IMR-90 (cell line): Measurements from ENCODE around the gene SLC35E3. TPM values are rescaled to one million over a fixed set of nuclear protein-coding genes. Genes with fewer than 3 reads are reported as not detected.

Experiments
- ATAC-seq: fragments of 200-7000 bp; cut with Tn5 transposase; 2 replicates; pipeline ENCODE4 v1.9.1; 2020; ENCODE audit warnings: low read depth, mild to moderate bottlenecking, moderate library complexity
- BruUV-seq: library from RNA; stranded (reverse); fragments of 400-500 nt; replicated peaks from 2 replicates; lab custom pipeline; 2021; lab: Mats Ljungman, UMichigan
- CTCF ChIA-PET: fragments of 300-600 bp; formaldehyde crosslinking; extraction: SDS; loops from one replicate; lab custom pipeline; 2021; ENCODE audit warnings: antibody characterized with exemption; lab: Yijun Ruan, JAX
- POLR2A ChIA-PET: fragments of 300-600 bp; sonication (Branson Sonifier 250); formaldehyde crosslinking; loops from one replicate; lab custom pipeline; 2022; ENCODE audit warnings: antibody characterized with exemption; ENCODE audit not compliant: unreplicated experiment; lab: Charles Lee
- DNase-seq: peaks from one replicate; pipeline ENCODE4 v3.0.0; 2013
- H2AFZ ChIP-seq: replicated peaks from 2 replicates; pipeline ENCODE3; 2013; ENCODE audit warnings: low read length, mild to moderate bottlenecking; ENCODE audit not compliant: poor library complexity
- H2AK5ac ChIP-seq: 2 replicates; pipeline ENCODE4 v1.6.1; 2013; ENCODE audit warnings: low read depth, low read length, inconsistent platforms
- H2AK9ac ChIP-seq: replicated peaks from 2 replicates; pipeline ENCODE3; 2013; ENCODE audit warnings: mild to moderate bottlenecking, low read depth, low read length, moderate library complexity; ENCODE audit not compliant: poor library complexity
- H2BK120ac ChIP-seq: 2 replicates; pipeline ENCODE4 v1.6.1; 2013; ENCODE audit warnings: low read depth, low read length, inconsistent platforms
- H2BK15ac ChIP-seq: 3 replicates; pipeline ENCODE4 v1.6.1; 2013; ENCODE audit warnings: low read depth, low read length, inconsistent platforms
- H2BK20ac ChIP-seq: 2 replicates; pipeline ENCODE4 v1.6.1; 2013; ENCODE audit warnings: low read depth, mild to moderate bottlenecking, inconsistent platforms, low read length, moderate library complexity
- H2BK5ac ChIP-seq: 2 replicates; pipeline ENCODE4 v1.6.1; 2013; ENCODE audit warnings: mild to moderate bottlenecking, low read depth, low read length, inconsistent platforms; ENCODE audit not compliant: poor library complexity, severe bottlenecking
- H3K14ac ChIP-seq: replicated peaks from 2 replicates; pipeline ENCODE4 v1.6.1; 2013; ENCODE audit warnings: low read depth, low read length, inconsistent platforms
- H3K18ac ChIP-seq: 2 replicates; pipeline ENCODE4 v1.6.1; 2013; ENCODE audit warnings: low read depth, low read length, control low read depth
- H3K23ac ChIP-seq: 2 replicates; pipeline ENCODE4 v1.6.1; 2013; ENCODE audit warnings: low read depth, low read length, inconsistent platforms
- H3K27ac ChIP-seq: 2 replicates; pipeline ENCODE4 v1.5.1; 2013; ENCODE audit warnings: mild to moderate bottlenecking, control low read depth, low read length; ENCODE audit not compliant: insufficient read depth
- H3K27me3 ChIP-seq: 2 replicates; pipeline ENCODE4 v1.6.1; 2013; ENCODE audit warnings: low read length; ENCODE audit not compliant: control insufficient read depth, insufficient read depth
- H3K36me3 ChIP-seq: 2 replicates; pipeline ENCODE4 v1.6.1; 2013; ENCODE audit warnings: low read length, mixed read lengths; ENCODE audit not compliant: control insufficient read depth, insufficient read depth
- H3K4ac ChIP-seq: 2 replicates; pipeline ENCODE4 v1.6.1; 2013; ENCODE audit warnings: low read depth, low read length, inconsistent platforms
- H3K4me1 ChIP-seq: 2 replicates; pipeline ENCODE4 v1.6.1; 2013; ENCODE audit warnings: low read length, mixed read lengths; ENCODE audit not compliant: control insufficient read depth, insufficient read depth
- H3K4me2 ChIP-seq: 2 replicates; pipeline ENCODE4 v1.6.1; 2013; ENCODE audit warnings: low read depth, mild to moderate bottlenecking, control low read depth, low read length, moderate library complexity
- H3K4me3 ChIP-seq: 2 replicates; pipeline ENCODE4 v1.5.1; 2013; ENCODE audit warnings: low read depth, mild to moderate bottlenecking, control low read depth, low read length, moderate library complexity; ENCODE audit not compliant: insufficient read depth
- H3K56ac ChIP-seq: 2 replicates; pipeline ENCODE4 v1.6.1; 2013; ENCODE audit warnings: low read length, inconsistent platforms; ENCODE audit not compliant: insufficient read depth; ENCODE audit errors: extremely low read depth
- H3K79me1 ChIP-seq, 2 experiments: 2 replicates each; pipeline ENCODE4 v1.6.1; 2013; ENCODE audit warnings: low read length in 2 of 2, inconsistent platforms in 1 of 2, low read depth in 1 of 2
- H3K9ac ChIP-seq: 2 replicates; pipeline ENCODE4 v1.6.1; 2013; ENCODE audit warnings: low read depth, low read length, control low read depth
- H3K9me1 ChIP-seq: 2 replicates; pipeline ENCODE4 v1.6.1; 2013; ENCODE audit warnings: low read length, inconsistent platforms; ENCODE audit not compliant: insufficient read depth
- H3K9me3 ChIP-seq: 2 replicates; pipeline ENCODE4 v1.6.1; 2013; ENCODE audit warnings: low read length; ENCODE audit not compliant: control insufficient read depth, insufficient read depth
- H4K20me1 ChIP-seq: 2 replicates; pipeline ENCODE4 v1.6.1; 2013; ENCODE audit warnings: low read length, inconsistent platforms; ENCODE audit not compliant: insufficient read depth
- H4K5ac ChIP-seq: 2 replicates; pipeline ENCODE4 v1.6.1; 2013; ENCODE audit warnings: mild to moderate bottlenecking, low read depth, low read length, control low read depth
- H4K8ac ChIP-seq, 2 experiments: 2 replicates each; pipeline ENCODE4 v1.6.1; 2013; ENCODE audit warnings: low read depth in 2 of 2, low read length in 2 of 2, control low read depth in 1 of 2, inconsistent platforms in 1 of 2
- H4K91ac ChIP-seq: 2 replicates; pipeline ENCODE4 v1.6.1; 2013; ENCODE audit warnings: low read depth, low read length, inconsistent platforms; ENCODE audit not compliant: insufficient read depth
- CEBPB ChIP-seq: IDR thresholded peaks from 2 replicates; pipeline ENCODE4 v1.6.1; 2012; ENCODE audit warnings: low read depth, low read length, improper control_type of control experiment
- FOS ChIP-seq: fragments of 150-350 bp; IDR thresholded peaks from 2 replicates; pipeline ENCODE4 v1.6.1; 2016; ENCODE audit warnings: low read depth, low read length
- NFE2L2 ChIP-seq: fragments of 150-350 bp; IDR thresholded peaks from 2 replicates; pipeline ENCODE4 v1.6.1; 2016; ENCODE audit warnings: low read depth, mild to moderate bottlenecking, low read length
- POLR2A ChIP-seq: IDR thresholded peaks from 2 replicates; pipeline ENCODE4 v1.6.1; 2012; ENCODE audit warnings: mild to moderate bottlenecking, low read depth, low read length
- RAD21 ChIP-seq: IDR thresholded peaks from 2 replicates; pipeline ENCODE4 v1.6.1; 2012; ENCODE audit warnings: low read length, improper control_type of control experiment
- RCOR1 ChIP-seq: IDR thresholded peaks from 2 replicates; pipeline ENCODE4 v1.6.1; 2012; ENCODE audit warnings: mild to moderate bottlenecking, low read length, improper control_type of control experiment; ENCODE audit not compliant: insufficient replicate concordance
- RFX5 ChIP-seq: IDR thresholded peaks from 2 replicates; pipeline ENCODE4 v1.8.0; 2012; ENCODE audit warnings: low read depth, mild to moderate bottlenecking, low read length, moderate library complexity
- SMC3 ChIP-seq: fragments of 150-350 bp; IDR thresholded peaks from 2 replicates; pipeline ENCODE4 v1.6.1; 2016; ENCODE audit warnings: low read depth, mild to moderate bottlenecking, antibody characterized with exemption, low read length, moderate library complexity
- USF2 ChIP-seq: fragments of 150-350 bp; IDR thresholded peaks from 2 replicates; pipeline ENCODE4 v1.6.1; 2017; ENCODE audit warnings: mild to moderate bottlenecking, antibody characterized with exemption, low read length, low read depth
- dilution Hi-C: fragments of 300-500 bp; cut with HindIII; formaldehyde crosslinking; loops from one replicate; pipeline ENCODE4 v1.14.3; 2018; ENCODE audit warnings: low sequenced_read_pairs; ENCODE audit not compliant: unreplicated experiment
- in situ Hi-C: fragments of 300-500 bp; cut with MboI; formaldehyde crosslinking; loops from 3 replicates; pipeline ENCODE4 v1.14.3; 2019; ENCODE audit warnings: low sequenced_read_pairs, inconsistent platforms, mixed read lengths
- intact Hi-C: fragments of 100-400 bp; cut with micrococcal nuclease; formaldehyde crosslinking; loops from 2 replicates; pipeline ENCODE4 v1.10.0; 2022
- polyA plus RNA-seq, 3 experiments: library from polyadenylated mRNA; depleted of rRNA; stranded (reverse); fragments of >200 nt; gene quantifications; 2 replicates each; pipeline ENCODE4 v1.2.3, GENCODE V29; 2012; ENCODE audit warnings: low replicate concordance in 1 of 3
- total RNA-seq: library from RNA; depleted of rRNA; stranded (reverse); fragments of >200 nt; gene quantifications from 2 replicates; pipeline ENCODE4 v1.2.3, GENCODE V29; 2012

SLC35E3 gene
- total and polyA plus RNA-seq, 2 of the 4 experiments (the other 2 are of a cell fraction): 3.6 to 5.1 TPM

- TF ChIP-seq NFE2L2: no peak
- no peak for TF ChIP-seq CEBPB
- no peak for TF ChIP-seq SMC3
- no peak for TF ChIP-seq RCOR1
- no peak for TF ChIP-seq USF2
- no peak for TF ChIP-seq RAD21
- no peak for TF ChIP-seq FOS
- TF ChIP-seq RFX5: no peak
- TF ChIP-seq POLR2A: no peak
Measured at GRCh38 chr12:68779280-68779679, 33.3 kb downstream of the SLC35E3 start.

More at GRCh38 chr12:68779280-68779679, 33.3 kb downstream of the SLC35E3 start:
- no peak overlapping the region for H3K4me3 ChIP-seq
- no peaks in the 10 kb centered on the region for H3K9me3 ChIP-seq
- intact Hi-C loops (no loop called here), dilution Hi-C loops (no loop called here), in situ Hi-C loops (no loop called here)
- no peak overlapping the region for H4K5ac ChIP-seq
- no peaks in the 10 kb centered on the region for H3K27me3 ChIP-seq
- H3K79me1 ChIP-seq: no peaks in the 10 kb centered on the region
- H3K14ac ChIP-seq: no peak overlapping the region
- no peak overlapping the region for H2AFZ ChIP-seq
- H2BK15ac ChIP-seq: no peak overlapping the region
- DNase-seq (no peak), ATAC-seq (no peak)
- H3K9me1 ChIP-seq: no peaks in the 10 kb centered on the region
- peaks cover 2% of the 10 kb centered on the region; the same call in 1 of the 2 replicates for H3K4me1 ChIP-seq
- no peak overlapping the region for H3K4me2 ChIP-seq
- H4K20me1 ChIP-seq: no peaks in the 10 kb centered on the region
- no peak overlapping the region for H2AK5ac ChIP-seq
- no peak overlapping the region for H2BK20ac ChIP-seq
- H3K23ac ChIP-seq: no peak overlapping the region
- no peak overlapping the region for H4K91ac ChIP-seq
- ChIA-PET CTCF (no interaction called here), POLR2A (no interaction called here)
- no peak overlapping the region for H3K27ac ChIP-seq
- no peak overlapping the region for H2BK5ac ChIP-seq
- no peaks in the 10 kb centered on the region for H3K36me3 ChIP-seq
- no TSS peak for BruUV-seq
- no peak overlapping the region for H2AK9ac ChIP-seq
- H3K4ac ChIP-seq: no peak overlapping the region
- H2BK120ac ChIP-seq: no peak overlapping the region
- H3K9ac ChIP-seq: no peak overlapping the region
- no peak overlapping the region for H3K18ac ChIP-seq
- no peak overlapping the region for H4K8ac ChIP-seq
- no peak overlapping the region for H3K56ac ChIP-seq
